HCT116 (cell line): ENCODE results near the gene CDHR3. TPM values are rescaled to one million over a fixed set of nuclear protein-coding genes. Genes with fewer than 3 reads are reported as not detected.

Source experiments
- ATAC-seq: fragments of 200-7000 bp; cut with Tn5 transposase; 2 replicates; pipeline ENCODE4 v1.9.1; 2020; ENCODE audit warnings: mild to moderate bottlenecking, moderate library complexity
- BruUV-seq: library from RNA; stranded (reverse); fragments of 400-500 nt; replicated peaks from 2 replicates; lab custom pipeline; 2021; lab: Mats Ljungman, UMichigan
- CTCF ChIA-PET: fragments of 300-600 bp; sonication (Branson Sonifier 250); formaldehyde crosslinking; loops from one replicate; lab custom pipeline; 2021; ENCODE audit warnings: antibody characterized with exemption; lab: Charles Lee
- POLR2A ChIA-PET: fragments of 300-600, 350-600 bp; sonication (Branson Sonifier 250); formaldehyde crosslinking; loops from one replicate; lab custom pipeline; 2021; ENCODE audit warnings: antibody characterized with exemption; lab: Charles Lee
- RAD21 ChIA-PET, 2 experiments: fragments of 300-600 bp; sonication (Branson Sonifier 250); formaldehyde crosslinking; loops; one replicate each; lab custom pipeline; 2023; ENCODE audit warnings: low total read pairs in 2 of 2; ENCODE audit not compliant: uncharacterized antibody in 2 of 2, unreplicated experiment in 2 of 2, low non-redundant PET in 1 of 2; lab: Charles Lee
- DNase-seq: peaks from one replicate; pipeline ENCODE4 v3.0.0-alpha.2; 2010; ENCODE audit warnings: low read depth, low spot score
- H2AFZ ChIP-seq: fragments of 200-600 bp; shearing (Covaris generic), sonication (generic); 2 replicates; pipeline ENCODE4 v1.6.1; 2017; ENCODE audit warnings: low read depth, mixed run types, mixed read lengths, antibody characterized with exemption, low read length; ENCODE audit not compliant: poor library complexity, severe bottlenecking
- H3K27ac ChIP-seq: 2 replicates; pipeline ENCODE4 v1.5.1; 2012; ENCODE audit warnings: low read depth, low read length
- H3K27me3 ChIP-seq: fragments of 200-600 bp; sonication (generic); 2 replicates; pipeline ENCODE4 v1.6.1; 2016; ENCODE audit warnings: mixed run types, low read length, mixed read lengths; ENCODE audit not compliant: insufficient read depth
- H3K36me3 ChIP-seq, 2 experiments: fragments of 200-500 bp in 1 of 2; fragments of 200-600 bp in 1 of 2; sonication (Bioruptor generic) in 1 of 2; sonication (generic) in 1 of 2; 2 replicates each; pipeline versions ENCODE4 v1.5.1 to v1.6.1; 2014 to 2016; ENCODE audit warnings: low read length in 2 of 2, inconsistent platforms in 1 of 2, mixed read lengths in 1 of 2, mixed run types in 1 of 2; ENCODE audit not compliant: insufficient read depth in 2 of 2, control insufficient read depth in 1 of 2
- H3K4me1 ChIP-seq, 2 experiments: fragments of 200-600 bp in 1 of 2; sonication (generic) in 1 of 2; 2 replicates each; pipeline versions ENCODE4 v1.5.1 to v1.6.1; 2012 to 2017; ENCODE audit warnings: low read length in 2 of 2, inconsistent platforms in 1 of 2, mild to moderate bottlenecking in 1 of 2, mixed read lengths in 1 of 2, mixed run types in 1 of 2, moderate library complexity in 1 of 2; ENCODE audit not compliant: insufficient read depth in 2 of 2, control insufficient read depth in 1 of 2
- H3K4me2 ChIP-seq: fragments of 200-600 bp; sonication (generic); 2 replicates; pipeline ENCODE4 v1.6.1; 2017; ENCODE audit warnings: mixed run types, low read length, mixed read lengths
- H3K4me3 ChIP-seq, 2 experiments: fragments of 200-600 bp in 1 of 2; sonication (generic) in 1 of 2; replicated peaks in 1 of 2; 2 replicates each; pipeline ENCODE4 v1.5.1; 2011 to 2016; ENCODE audit warnings: low read length in 2 of 2, control low read depth in 1 of 2, low read depth in 1 of 2, mild to moderate bottlenecking in 1 of 2, mixed read lengths in 1 of 2, mixed run types in 1 of 2
- H3K79me2 ChIP-seq: fragments of 200-600 bp; sonication (generic); 2 replicates; pipeline ENCODE4 v1.6.1; 2017; ENCODE audit warnings: mild to moderate bottlenecking, mixed run types, low read length, moderate library complexity, mixed read lengths; ENCODE audit not compliant: insufficient read depth
- H3K9ac ChIP-seq: fragments of 200-600 bp; sonication (generic); 2 replicates; pipeline ENCODE4 v1.6.1; 2016; ENCODE audit warnings: low read length, mixed read lengths
- H3K9me2 ChIP-seq: fragments of 200-600 bp; sonication (generic), shearing (Covaris generic); 2 replicates; pipeline ENCODE4 v1.6.1; 2017; ENCODE audit warnings: mixed run types, mild to moderate bottlenecking, moderate library complexity; ENCODE audit not compliant: insufficient read depth
- H3K9me3 ChIP-seq, 2 experiments: fragments of 200-500 bp in 1 of 2; fragments of 200-600 bp in 1 of 2; sonication (Bioruptor generic) in 1 of 2; sonication (generic) in 1 of 2; 2 replicates each; pipeline ENCODE4 v1.6.1; 2014 to 2017; ENCODE audit warnings: low read length in 2 of 2, mixed read lengths in 2 of 2, inconsistent platforms in 1 of 2, low read depth in 1 of 2, mild to moderate bottlenecking in 1 of 2, mixed run types in 1 of 2, moderate library complexity in 1 of 2; ENCODE audit not compliant: control insufficient read depth in 1 of 2, insufficient read depth in 1 of 2
- H4K20me1 ChIP-seq: fragments of 200-600 bp; sonication (generic), shearing (Covaris generic); 2 replicates; pipeline ENCODE4 v1.6.1; 2017; ENCODE audit warnings: mixed run types, mild to moderate bottlenecking, moderate library complexity; ENCODE audit not compliant: insufficient read depth
- CEBPB ChIP-seq: IDR thresholded peaks from 2 replicates; pipeline ENCODE4 v1.6.1; 2012; ENCODE audit warnings: low read depth
- EGR1 ChIP-seq: IDR thresholded peaks from 2 replicates; pipeline ENCODE4 v1.6.1; 2012; ENCODE audit warnings: low read depth
- ELF1 ChIP-seq: IDR thresholded peaks from 2 replicates; pipeline ENCODE4 v1.6.1; 2012; ENCODE audit warnings: low read depth, borderline replicate concordance
- EZH2 ChIP-seq: fragments of 200-600 bp; sonication (generic); IDR thresholded peaks from 2 replicates; pipeline ENCODE4 v1.6.1; 2017; ENCODE audit warnings: antibody characterized with exemption, mixed run types
- EZH2phosphoT487 ChIP-seq: fragments of 200-600 bp; IDR thresholded peaks from 2 replicates; pipeline ENCODE4 v1.6.1; 2018; ENCODE audit warnings: antibody characterized with exemption, borderline replicate concordance
- FOSL1 ChIP-seq: IDR thresholded peaks from 2 replicates; pipeline ENCODE4 v1.6.1; 2012; ENCODE audit warnings: low read depth
- JUND ChIP-seq: IDR thresholded peaks from 2 replicates; pipeline ENCODE4 v1.6.1; 2012
- POLR2A ChIP-seq: IDR thresholded peaks from 2 replicates; pipeline ENCODE4 v1.7.0; 2011; ENCODE audit warnings: borderline replicate concordance; ENCODE audit not compliant: insufficient read depth, insufficient read length; ENCODE audit errors: extremely low read depth
- POLR2AphosphoS5 ChIP-seq: IDR thresholded peaks from 2 replicates; pipeline ENCODE4 v1.6.1; 2011; ENCODE audit warnings: mild to moderate bottlenecking, low read depth, low read length, moderate library complexity
- RAD21 ChIP-seq: IDR thresholded peaks from 2 replicates; pipeline ENCODE4 v1.6.1; 2012; ENCODE audit warnings: low read depth, mild to moderate bottlenecking
- SIN3A ChIP-seq: IDR thresholded peaks from 2 replicates; pipeline ENCODE4 v1.6.1; 2012; ENCODE audit warnings: low read depth
- SP1 ChIP-seq: IDR thresholded peaks from 2 replicates; pipeline ENCODE4 v1.6.1; 2012; ENCODE audit warnings: low read depth
- SRF ChIP-seq: IDR thresholded peaks from 2 replicates; pipeline ENCODE4 v1.6.1; 2012; ENCODE audit warnings: low read depth
- TCF7L2 ChIP-seq: IDR thresholded peaks from 2 replicates; pipeline ENCODE4 v1.7.0; 2011; ENCODE audit warnings: borderline replicate concordance, inconsistent platforms; ENCODE audit not compliant: insufficient read depth, insufficient read length; ENCODE audit errors: extremely low read depth
- ZFX ChIP-seq: fragments of 450-650 bp; IDR thresholded peaks from 2 replicates; pipeline ENCODE4 v1.6.1; 2017
- ZNF274 ChIP-seq: fragments of 200-500 bp; sonication (Bioruptor generic); IDR thresholded peaks from 2 replicates; pipeline ENCODE4 v1.6.1; 2014; ENCODE audit warnings: mild to moderate bottlenecking, low read depth, low read length, inconsistent platforms
- intact Hi-C: fragments of 100-400 bp; cut with micrococcal nuclease; formaldehyde crosslinking; loops from 2 replicates; pipeline ENCODE4 v1.10.0; 2022
- total RNA-seq: library from RNA; stranded (reverse); gene quantifications from one replicate; pipeline ENCODE4 v1.2.1, GENCODE V29; 2021; ENCODE audit not compliant: unreplicated experiment
- TF ChIP-seq, protein P1 (sequence below): IDR thresholded peaks from 2 replicates; pipeline ENCODE4 v1.6.1; 2012; ENCODE audit warnings: low read depth
- TF ChIP-seq, protein P2 (sequence below): IDR thresholded peaks from 2 replicates; pipeline ENCODE4 v1.6.1; 2011; ENCODE audit warnings: mild to moderate bottlenecking, low read length, moderate library complexity; ENCODE audit not compliant: insufficient replicate concordance; ENCODE audit errors: extremely low read depth
- TF ChIP-seq, protein P3 (sequence below): IDR thresholded peaks from 2 replicates; pipeline ENCODE4 v1.6.1; 2012
- TF ChIP-seq, protein P4 (sequence below): IDR thresholded peaks from 2 replicates; pipeline ENCODE4 v1.6.1; 2012

Gene CDHR3
- total RNA-seq, 1 experiment from 2014 or later, result 5.5 TPM

DNA sequence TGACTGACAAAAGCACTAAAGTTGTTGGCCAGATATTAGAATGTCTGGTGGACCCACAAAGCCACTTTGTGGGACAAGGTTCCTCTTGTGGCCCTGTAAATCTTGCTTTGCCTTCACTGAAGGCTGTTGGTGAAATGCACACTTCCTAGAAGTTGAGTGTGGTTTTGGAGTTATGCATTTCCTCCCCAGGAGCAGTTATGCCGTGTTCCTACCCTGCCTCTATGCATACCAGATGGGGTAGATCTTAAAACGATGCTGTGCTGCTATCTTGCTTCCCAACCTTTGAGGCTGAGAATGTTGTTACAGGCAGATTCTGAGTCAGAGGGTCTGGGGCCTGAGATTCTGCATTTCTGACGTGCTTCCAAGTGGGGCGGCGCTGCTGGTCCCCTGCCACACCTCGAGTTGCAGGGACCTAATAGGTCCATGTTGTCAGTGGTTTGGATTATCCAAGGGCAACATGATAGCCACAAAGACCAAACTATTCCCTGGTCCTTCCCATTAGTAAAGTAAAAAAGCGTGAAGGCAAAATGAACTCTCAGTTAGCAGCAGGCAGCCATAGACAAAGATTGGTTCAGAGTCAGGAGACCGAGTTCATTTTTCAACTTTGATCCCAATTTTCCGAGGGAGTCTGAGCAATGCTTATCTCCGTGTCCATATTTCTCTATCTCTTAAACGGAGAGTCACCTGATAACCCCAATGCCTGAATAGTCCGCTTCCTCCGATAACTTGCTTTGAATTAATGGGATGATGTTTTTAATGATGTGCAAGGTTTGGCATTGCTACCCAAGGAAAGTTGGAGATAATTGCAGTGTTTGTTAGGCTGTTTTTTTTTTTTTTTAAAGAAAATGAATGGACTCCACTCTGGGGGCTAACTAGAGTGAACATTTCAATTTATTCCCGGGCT, 55.8 kb downstream of the CDHR3 start:
- Histone ChIP-seq H3K9me2 (no peaks in the 10 kb centered on the region), H3K4me3 (no peak overlapping the region), H3K4me2 (no peak overlapping the region), H4K20me1 (no peaks in the 10 kb centered on the region), H3K36me3 (no peaks in the 10 kb centered on the region), H3K27ac (no peak overlapping the region), H3K9me3 (no peaks in the 10 kb centered on the region), H3K4me1 (no peaks in the 10 kb centered on the region), H3K9ac (no peak overlapping the region), H3K79me2 (no peaks in the 10 kb centered on the region), H3K27me3 (no peaks in the 10 kb centered on the region), H2AFZ (no peak overlapping the region)
- BruUV-seq, result no TSS peak
- RAD21 ChIA-PET, result no interaction called here
- DNase-seq, result no peak
- TF ChIP-seq, protein P1, sequence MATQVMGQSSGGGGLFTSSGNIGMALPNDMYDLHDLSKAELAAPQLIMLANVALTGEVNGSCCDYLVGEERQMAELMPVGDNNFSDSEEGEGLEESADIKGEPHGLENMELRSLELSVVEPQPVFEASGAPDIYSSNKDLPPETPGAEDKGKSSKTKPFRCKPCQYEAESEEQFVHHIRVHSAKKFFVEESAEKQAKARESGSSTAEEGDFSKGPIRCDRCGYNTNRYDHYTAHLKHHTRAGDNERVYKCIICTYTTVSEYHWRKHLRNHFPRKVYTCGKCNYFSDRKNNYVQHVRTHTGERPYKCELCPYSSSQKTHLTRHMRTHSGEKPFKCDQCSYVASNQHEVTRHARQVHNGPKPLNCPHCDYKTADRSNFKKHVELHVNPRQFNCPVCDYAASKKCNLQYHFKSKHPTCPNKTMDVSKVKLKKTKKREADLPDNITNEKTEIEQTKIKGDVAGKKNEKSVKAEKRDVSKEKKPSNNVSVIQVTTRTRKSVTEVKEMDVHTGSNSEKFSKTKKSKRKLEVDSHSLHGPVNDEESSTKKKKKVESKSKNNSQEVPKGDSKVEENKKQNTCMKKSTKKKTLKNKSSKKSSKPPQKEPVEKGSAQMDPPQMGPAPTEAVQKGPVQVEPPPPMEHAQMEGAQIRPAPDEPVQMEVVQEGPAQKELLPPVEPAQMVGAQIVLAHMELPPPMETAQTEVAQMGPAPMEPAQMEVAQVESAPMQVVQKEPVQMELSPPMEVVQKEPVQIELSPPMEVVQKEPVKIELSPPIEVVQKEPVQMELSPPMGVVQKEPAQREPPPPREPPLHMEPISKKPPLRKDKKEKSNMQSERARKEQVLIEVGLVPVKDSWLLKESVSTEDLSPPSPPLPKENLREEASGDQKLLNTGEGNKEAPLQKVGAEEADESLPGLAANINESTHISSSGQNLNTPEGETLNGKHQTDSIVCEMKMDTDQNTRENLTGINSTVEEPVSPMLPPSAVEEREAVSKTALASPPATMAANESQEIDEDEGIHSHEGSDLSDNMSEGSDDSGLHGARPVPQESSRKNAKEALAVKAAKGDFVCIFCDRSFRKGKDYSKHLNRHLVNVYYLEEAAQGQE, result no peak
- TF ChIP-seq FOSL1 (no peak), JUND (no peak), EZH2 (no peak), POLR2AphosphoS5 (no peak), SIN3A (no peak), ELF1 (no peak), POLR2A (no peak), TCF7L2 (no peak), CEBPB (no peak), RAD21 (no peak), EZH2phosphoT487 (no peak), SRF (no peak), EGR1 (no peak), SP1 (no peak), ZFX (no peak), ZNF274 (no peak)
- TF ChIP-seq, protein P2, sequence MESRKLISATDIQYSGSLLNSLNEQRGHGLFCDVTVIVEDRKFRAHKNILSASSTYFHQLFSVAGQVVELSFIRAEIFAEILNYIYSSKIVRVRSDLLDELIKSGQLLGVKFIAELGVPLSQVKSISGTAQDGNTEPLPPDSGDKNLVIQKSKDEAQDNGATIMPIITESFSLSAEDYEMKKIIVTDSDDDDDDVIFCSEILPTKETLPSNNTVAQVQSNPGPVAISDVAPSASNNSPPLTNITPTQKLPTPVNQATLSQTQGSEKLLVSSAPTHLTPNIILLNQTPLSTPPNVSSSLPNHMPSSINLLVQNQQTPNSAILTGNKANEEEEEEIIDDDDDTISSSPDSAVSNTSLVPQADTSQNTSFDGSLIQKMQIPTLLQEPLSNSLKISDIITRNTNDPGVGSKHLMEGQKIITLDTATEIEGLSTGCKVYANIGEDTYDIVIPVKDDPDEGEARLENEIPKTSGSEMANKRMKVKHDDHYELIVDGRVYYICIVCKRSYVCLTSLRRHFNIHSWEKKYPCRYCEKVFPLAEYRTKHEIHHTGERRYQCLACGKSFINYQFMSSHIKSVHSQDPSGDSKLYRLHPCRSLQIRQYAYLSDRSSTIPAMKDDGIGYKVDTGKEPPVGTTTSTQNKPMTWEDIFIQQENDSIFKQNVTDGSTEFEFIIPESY, result no peak
- TF ChIP-seq, protein P3, sequence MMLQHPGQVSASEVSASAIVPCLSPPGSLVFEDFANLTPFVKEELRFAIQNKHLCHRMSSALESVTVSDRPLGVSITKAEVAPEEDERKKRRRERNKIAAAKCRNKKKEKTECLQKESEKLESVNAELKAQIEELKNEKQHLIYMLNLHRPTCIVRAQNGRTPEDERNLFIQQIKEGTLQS, result no peak
- TF ChIP-seq, protein P4, sequence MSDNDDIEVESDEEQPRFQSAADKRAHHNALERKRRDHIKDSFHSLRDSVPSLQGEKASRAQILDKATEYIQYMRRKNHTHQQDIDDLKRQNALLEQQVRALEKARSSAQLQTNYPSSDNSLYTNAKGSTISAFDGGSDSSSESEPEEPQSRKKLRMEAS, result no peak
- CTCF ChIA-PET, result interaction anchor here (1.7 kb wide), 1 partner anchor 11 kb away, joined by 7 read pairs; no protein-coding TSS in a partner anchor
- POLR2A ChIA-PET, result no interaction called here
- ATAC-seq, result no peak
- intact Hi-C loops, result no loop called here
